Keratinocyte (primary cell): ENCODE measurements around the gene P4HB.

ENCODE experiments used
- CTCF ChIP-seq, 3 experiments: IDR thresholded peaks in 1 of 3; conservative IDR thresholded peaks in 1 of 3; optimal IDR thresholded peaks in 1 of 3; 2 replicates in 2 of 3; 3 replicates in 1 of 3; pipeline versions ENCODE3 to v1.5.1; 2011; ENCODE audit warnings: low read length in 3 of 3, mild to moderate bottlenecking in 3 of 3, moderate library complexity in 2 of 3, control low read depth in 1 of 3, inconsistent platforms in 1 of 3; ENCODE audit not compliant: insufficient read depth in 2 of 3; ENCODE audit errors: extremely low read depth in 1 of 3
- EZH2 ChIP-seq: IDR thresholded peaks from one replicate; pipeline ENCODE4 v1.6.1; 2012; ENCODE audit warnings: inconsistent platforms, mild to moderate bottlenecking, low read length, moderate library complexity

DNA sequence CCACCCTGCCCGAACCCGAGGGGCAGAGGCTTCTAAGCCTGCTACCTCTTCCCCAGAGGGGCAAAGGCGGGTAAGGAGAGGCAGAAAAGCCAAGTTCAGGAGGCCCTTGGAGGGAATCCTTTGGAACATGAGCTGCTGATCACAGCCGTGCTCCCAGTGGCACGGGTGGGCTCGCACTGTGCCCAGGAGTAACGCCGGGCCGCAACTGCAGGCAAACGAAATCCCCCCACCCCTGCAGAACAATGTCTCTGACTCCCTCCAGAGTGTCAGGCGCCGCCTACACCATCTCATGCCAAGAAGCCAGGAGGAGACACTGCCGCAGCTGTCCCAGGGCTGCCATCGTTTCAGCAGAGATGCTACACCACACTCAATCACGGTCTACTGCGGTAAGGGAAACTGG, 8.9 kb downstream of the P4HB start:
- TF ChIP-seq CTCF (optimal IDR thresholded peaks at IDR 0.05 in 1 of 3, IDR thresholded peaks at IDR 0.05 in 1 of 3, conservative IDR thresholded peaks at IDR 0.05 in 1 of 3; ENCODE audit: extremely low read depth in 1 of 3, insufficient read depth in 2 of 3, low read length in 3 of 3) (no peak), EZH2 (no peak)
